Nephron (organoid): ENCODE results near the gene FHOD3.

Experiments used
- H3K27ac Mint-ChIP-seq, 3 experiments: 2 replicates each; pipeline ENCODE4 v1.8.0; 2020; ENCODE audit warnings: mixed read lengths in 3 of 3, mild to moderate bottlenecking in 2 of 3, moderate library complexity in 1 of 3
- H3K27me3 Mint-ChIP-seq: 2 replicates; pipeline ENCODE4 v1.8.0; 2021; ENCODE audit warnings: low read depth, mild to moderate bottlenecking, moderate library complexity, mixed read lengths
- H3K36me3 Mint-ChIP-seq: 2 replicates; pipeline ENCODE4 v1.8.0; 2020; ENCODE audit warnings: low read depth, mixed read lengths
- H3K4me1 Mint-ChIP-seq: 2 replicates; pipeline ENCODE4 v1.8.0; 2020; ENCODE audit warnings: mixed read lengths
- H3K4me3 Mint-ChIP-seq, 3 experiments: 2 replicates each; pipeline ENCODE4 v1.8.0; 2020; ENCODE audit warnings: mild to moderate bottlenecking in 3 of 3, mixed read lengths in 3 of 3, moderate library complexity in 2 of 3
- H3K9me3 Mint-ChIP-seq: 2 replicates; pipeline ENCODE4 v1.8.0; 2020; ENCODE audit warnings: mixed read lengths
- TF ChIP-seq, protein P1 (sequence below), 3 experiments: fragments of 200-600 bp; sonication (generic); IDR thresholded peaks; one replicate each; pipeline ENCODE4 v1.5.0; 2021; ENCODE audit warnings: antibody characterized with exemption in 3 of 3; ENCODE audit not compliant: unreplicated experiment in 3 of 3

FHOD3 gene

GRCh38 chr18:36322734-36323133, 25.2 kb downstream of the FHOD3 start:
- Mint-ChIP-seq H3K27me3 (no peaks in the 10 kb centered on the region), H3K4me3 (no peak overlapping the region), H3K9me3 (peaks cover 19% of the 10 kb centered on the region), H3K4me1 (peaks cover 12% of the 10 kb centered on the region), H3K36me3 (peaks cover 15% of the 10 kb centered on the region), H3K27ac (no peak overlapping the region)
- TF ChIP-seq, protein P1, sequence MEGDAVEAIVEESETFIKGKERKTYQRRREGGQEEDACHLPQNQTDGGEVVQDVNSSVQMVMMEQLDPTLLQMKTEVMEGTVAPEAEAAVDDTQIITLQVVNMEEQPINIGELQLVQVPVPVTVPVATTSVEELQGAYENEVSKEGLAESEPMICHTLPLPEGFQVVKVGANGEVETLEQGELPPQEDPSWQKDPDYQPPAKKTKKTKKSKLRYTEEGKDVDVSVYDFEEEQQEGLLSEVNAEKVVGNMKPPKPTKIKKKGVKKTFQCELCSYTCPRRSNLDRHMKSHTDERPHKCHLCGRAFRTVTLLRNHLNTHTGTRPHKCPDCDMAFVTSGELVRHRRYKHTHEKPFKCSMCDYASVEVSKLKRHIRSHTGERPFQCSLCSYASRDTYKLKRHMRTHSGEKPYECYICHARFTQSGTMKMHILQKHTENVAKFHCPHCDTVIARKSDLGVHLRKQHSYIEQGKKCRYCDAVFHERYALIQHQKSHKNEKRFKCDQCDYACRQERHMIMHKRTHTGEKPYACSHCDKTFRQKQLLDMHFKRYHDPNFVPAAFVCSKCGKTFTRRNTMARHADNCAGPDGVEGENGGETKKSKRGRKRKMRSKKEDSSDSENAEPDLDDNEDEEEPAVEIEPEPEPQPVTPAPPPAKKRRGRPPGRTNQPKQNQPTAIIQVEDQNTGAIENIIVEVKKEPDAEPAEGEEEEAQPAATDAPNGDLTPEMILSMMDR (IDR thresholded peaks at IDR 0.05; ENCODE audit: unreplicated experiment in 3 of 3) = no peak

- Mint-ChIP-seq H3K36me3 (peaks cover 13% of the 10 kb centered on the region), H3K9me3 (peaks cover 13% of the 10 kb centered on the region), H3K27ac (peak overlapping the region in 1 of 3 experiments; percentile 59), H3K4me3 (no peak overlapping the region), H3K27me3 (no peaks in the 10 kb centered on the region), H3K4me1 (peaks cover 12% of the 10 kb centered on the region)
- TF ChIP-seq, protein P1 (IDR thresholded peaks at IDR 0.05; ENCODE audit: unreplicated experiment in 3 of 3) = no peak
These were observed 25.9 kb downstream of the FHOD3 start for GRCh38 chr18:36323421-36323820.

DNA sequence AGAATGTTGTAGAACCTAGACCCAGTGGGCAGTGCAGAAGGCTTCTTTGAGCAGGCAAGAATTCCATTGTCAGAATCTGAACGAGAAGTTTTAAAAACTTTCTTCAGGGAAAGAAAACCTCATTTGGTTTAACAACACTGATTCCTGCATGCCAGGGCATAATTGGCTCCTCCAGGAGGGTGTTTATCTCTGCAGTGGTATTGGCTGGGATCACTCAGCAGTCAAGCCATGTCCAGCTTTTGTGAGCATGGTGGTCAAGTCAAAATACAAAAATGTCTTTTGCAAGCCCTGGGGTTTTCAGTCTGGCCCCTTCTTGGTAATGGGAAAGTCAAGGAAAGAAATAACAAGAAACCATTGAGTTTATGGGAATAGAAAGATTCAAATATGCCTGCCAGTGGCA, 28.3 kb downstream of the FHOD3 start:
- Mint-ChIP-seq H3K4me3 (no peak overlapping the region), H3K27ac (no peak overlapping the region), H3K4me1 (peaks cover 22% of the 10 kb centered on the region), H3K9me3 (no peaks in the 10 kb centered on the region), H3K27me3 (no peaks in the 10 kb centered on the region), H3K36me3 (peaks cover 4% of the 10 kb centered on the region)
- TF ChIP-seq, protein P1 (IDR thresholded peaks at IDR 0.05; ENCODE audit: unreplicated experiment in 3 of 3) = no peak

DNA sequence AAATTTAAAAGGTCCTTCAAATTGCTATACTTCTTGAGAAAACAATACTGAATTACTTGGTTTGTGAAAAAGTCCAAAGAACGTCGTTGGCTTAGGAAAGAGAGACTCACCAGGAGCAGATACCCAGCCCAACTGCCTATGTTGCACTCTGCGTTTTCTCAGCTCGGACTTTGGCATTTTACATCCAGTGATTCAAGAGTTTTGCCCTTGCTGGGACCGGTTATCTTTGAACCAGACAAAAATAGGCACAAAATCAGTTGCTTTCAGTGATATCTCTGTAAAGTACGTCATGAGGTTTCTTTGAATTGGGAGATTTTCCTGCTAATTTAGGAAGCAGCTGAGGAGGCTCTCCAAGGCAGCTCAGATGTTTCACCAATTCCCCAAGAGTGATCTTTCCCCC, 29.3 kb downstream of the FHOD3 start:
- no peaks in the 10 kb centered on the region for H3K9me3 Mint-ChIP-seq
- TF ChIP-seq, protein P1 (IDR thresholded peaks at IDR 0.05; ENCODE audit: unreplicated experiment in 3 of 3) = no peak
- peaks cover 19% of the 10 kb centered on the region for H3K4me1 Mint-ChIP-seq
- H3K27ac Mint-ChIP-seq = no peak overlapping the region
- no peak overlapping the region for H3K4me3 Mint-ChIP-seq
- peaks cover 4% of the 10 kb centered on the region for H3K36me3 Mint-ChIP-seq
- H3K27me3 Mint-ChIP-seq = no peaks in the 10 kb centered on the region

DNA sequence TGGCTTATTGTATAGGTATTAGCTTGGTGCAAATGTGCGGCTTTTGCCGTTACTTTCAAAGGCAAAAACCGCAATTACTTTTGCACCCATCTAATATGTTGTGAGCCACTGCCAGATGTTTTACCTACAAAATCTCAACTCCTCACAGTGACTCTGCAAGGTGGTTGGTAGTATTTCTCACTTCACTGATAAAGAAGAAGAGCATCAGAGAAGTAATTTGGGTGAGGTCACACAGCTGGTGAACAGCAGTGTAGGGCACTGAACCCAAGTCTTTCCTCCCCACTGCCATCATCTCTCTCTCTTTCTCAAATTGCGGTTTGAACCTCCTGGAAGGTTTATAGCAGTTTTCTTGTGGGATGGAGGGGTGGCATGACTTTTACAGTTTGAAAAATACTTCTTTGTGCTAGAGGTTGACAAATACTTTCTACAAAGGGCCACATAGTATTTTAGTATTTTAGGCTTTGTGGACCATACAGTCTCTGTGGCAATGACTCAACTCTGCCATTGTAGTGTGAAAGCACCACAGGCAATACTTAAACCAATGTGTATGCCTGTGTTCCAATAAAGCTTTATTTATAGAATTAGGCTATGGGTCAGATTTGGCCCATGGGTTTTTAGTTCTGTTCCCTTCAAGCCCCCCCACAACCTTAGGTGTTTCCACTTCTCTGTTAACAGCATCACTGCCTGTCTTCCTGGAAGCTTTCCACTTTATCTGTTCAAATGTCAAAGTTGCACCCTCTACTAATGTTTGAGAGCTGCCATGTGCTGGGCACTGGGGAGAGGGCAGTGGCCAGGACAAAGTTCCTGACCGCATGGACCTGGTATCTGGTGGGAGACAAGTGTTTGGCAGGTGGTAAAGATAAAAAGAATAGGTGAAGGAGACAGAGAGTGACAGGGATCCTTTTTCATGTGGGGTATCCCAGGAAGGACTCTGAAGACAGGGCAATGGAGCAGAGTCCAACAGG, 30.1 kb downstream of the FHOD3 start:
- Mint-ChIP-seq H3K9me3 (no peaks in the 10 kb centered on the region), H3K4me3 (no peak overlapping the region), H3K27me3 (no peaks in the 10 kb centered on the region), H3K27ac (peak overlapping the region in 2 of 3 experiments; percentile 2 to 39), H3K4me1 (peaks cover 16% of the 10 kb centered on the region), H3K36me3 (peaks cover 4% of the 10 kb centered on the region)
- TF ChIP-seq, protein P1 (IDR thresholded peaks at IDR 0.05; ENCODE audit: unreplicated experiment in 3 of 3) = no peak
